ENCODE measurements around the gene CAPNS1.

Gene CAPNS1

DNA sequence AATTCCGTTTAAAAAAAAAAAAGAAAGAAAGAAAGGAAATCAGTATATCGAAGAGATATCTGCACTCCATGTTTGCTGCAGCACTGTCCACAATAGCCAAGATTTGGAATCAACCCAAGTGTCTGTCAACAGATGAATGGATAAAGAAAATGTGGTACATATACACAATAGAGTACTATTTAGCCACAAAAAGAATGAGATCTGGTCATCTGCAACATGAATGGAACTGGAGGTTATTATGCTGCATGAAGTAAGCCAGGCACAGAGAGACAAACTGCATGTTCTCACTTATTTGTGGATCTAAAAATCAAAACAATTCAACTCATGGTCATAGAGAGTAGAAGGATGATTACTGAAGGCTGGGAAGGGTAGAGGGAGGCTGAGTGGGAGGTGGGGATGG lies 58.3 kb downstream of the CAPNS1 start:
- Histone ChIP-seq H3K9ac (ENCODE audit: low read length) (no peak overlapping the region), H3K4me3 (ENCODE audit: insufficient read depth, low read length, poor library complexity, severe bottlenecking) (no peak overlapping the region), H3K79me2 (ENCODE audit: insufficient read depth, low read length) (no peaks in the 10 kb centered on the region), H3F3A (ENCODE audit: insufficient read depth) (no peaks in the 10 kb centered on the region), H3K27me3 (ENCODE audit: low read length) (no peaks in the 10 kb centered on the region), H3K36me3 (ENCODE audit: low read length) (no peaks in the 10 kb centered on the region), H3K27ac (ENCODE audit: low read depth, low read length) (no peak overlapping the region), H4K20me1 (ENCODE audit: low read depth, low read length) (no peaks in the 10 kb centered on the region), H3K4me2 (ENCODE audit: low read depth, low read length, poor library complexity, severe bottlenecking) (no peak overlapping the region), H3K9me2 (replicated peaks; ENCODE audit: insufficient read depth, low read length) (no peaks in the 10 kb centered on the region), H3K9me3 (ENCODE audit: insufficient read depth, low read length) (no peaks in the 10 kb centered on the region), H2AFZ (ENCODE audit: low read depth, low read length, severe bottlenecking) (no peak overlapping the region)
- no peak for TF ChIP-seq EZH2phosphoT487 (conservative IDR thresholded peaks at IDR 0.05; ENCODE audit: low read length)
- TF ChIP-seq, protein P1, sequence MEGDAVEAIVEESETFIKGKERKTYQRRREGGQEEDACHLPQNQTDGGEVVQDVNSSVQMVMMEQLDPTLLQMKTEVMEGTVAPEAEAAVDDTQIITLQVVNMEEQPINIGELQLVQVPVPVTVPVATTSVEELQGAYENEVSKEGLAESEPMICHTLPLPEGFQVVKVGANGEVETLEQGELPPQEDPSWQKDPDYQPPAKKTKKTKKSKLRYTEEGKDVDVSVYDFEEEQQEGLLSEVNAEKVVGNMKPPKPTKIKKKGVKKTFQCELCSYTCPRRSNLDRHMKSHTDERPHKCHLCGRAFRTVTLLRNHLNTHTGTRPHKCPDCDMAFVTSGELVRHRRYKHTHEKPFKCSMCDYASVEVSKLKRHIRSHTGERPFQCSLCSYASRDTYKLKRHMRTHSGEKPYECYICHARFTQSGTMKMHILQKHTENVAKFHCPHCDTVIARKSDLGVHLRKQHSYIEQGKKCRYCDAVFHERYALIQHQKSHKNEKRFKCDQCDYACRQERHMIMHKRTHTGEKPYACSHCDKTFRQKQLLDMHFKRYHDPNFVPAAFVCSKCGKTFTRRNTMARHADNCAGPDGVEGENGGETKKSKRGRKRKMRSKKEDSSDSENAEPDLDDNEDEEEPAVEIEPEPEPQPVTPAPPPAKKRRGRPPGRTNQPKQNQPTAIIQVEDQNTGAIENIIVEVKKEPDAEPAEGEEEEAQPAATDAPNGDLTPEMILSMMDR (IDR thresholded peaks at IDR 0.05; ENCODE audit: insufficient read depth, low read length, poor library complexity, severe bottlenecking): no peak
